Neuronal stem cell (in vitro differentiated cells): ENCODE results near the gene KPNA3.

Experiments
- DNase-seq: peaks from one replicate; pipeline ENCODE4 v3.0.0-alpha.2; 2013; ENCODE audit warnings: low spot score
- H2AFZ ChIP-seq: one replicate; pipeline ENCODE4 v1.6.1; 2013; ENCODE audit warnings: mild to moderate bottlenecking, low read length, inconsistent platforms
- H2AK5ac ChIP-seq: 2 replicates; pipeline ENCODE4 v1.6.1; 2013; ENCODE audit warnings: low read depth, mild to moderate bottlenecking, inconsistent platforms, low read length, moderate library complexity, mixed read lengths
- H2BK120ac ChIP-seq: 2 replicates; pipeline ENCODE4 v1.6.1; 2013; ENCODE audit warnings: low read depth, mild to moderate bottlenecking, inconsistent platforms, low read length, moderate library complexity, mixed read lengths
- H2BK12ac ChIP-seq: one replicate; pipeline ENCODE4 v1.6.1; 2013; ENCODE audit warnings: low read length, inconsistent platforms
- H2BK15ac ChIP-seq: 2 replicates; pipeline ENCODE4 v1.6.1; 2013; ENCODE audit warnings: mild to moderate bottlenecking, low read length, inconsistent platforms, mixed read lengths
- H2BK5ac ChIP-seq: one replicate; pipeline ENCODE4 v1.6.1; 2013; ENCODE audit warnings: inconsistent platforms, mild to moderate bottlenecking, low read length, moderate library complexity
- H3K14ac ChIP-seq: one replicate; pipeline ENCODE4 v1.6.1; 2013; ENCODE audit warnings: low read length, inconsistent platforms
- H3K18ac ChIP-seq: 2 replicates; pipeline ENCODE4 v1.6.1; 2013; ENCODE audit warnings: low read length, inconsistent platforms
- H3K23ac ChIP-seq: 2 replicates; pipeline ENCODE4 v1.6.1; 2013; ENCODE audit warnings: low read depth, mild to moderate bottlenecking, mixed read lengths, low read length, inconsistent platforms; ENCODE audit not compliant: poor library complexity
- H3K27ac ChIP-seq: replicated peaks from 3 replicates; pipeline ENCODE4 v1.5.1; 2013; ENCODE audit warnings: low read length, inconsistent platforms
- H3K27me3 ChIP-seq, 3 experiments: 2 replicates each; pipeline ENCODE4 v1.6.1; 2013; ENCODE audit warnings: low read length in 3 of 3, mild to moderate bottlenecking in 2 of 3, inconsistent platforms in 1 of 3, low read depth in 1 of 3, mixed read lengths in 1 of 3, moderate library complexity in 1 of 3; ENCODE audit not compliant: control insufficient read depth in 3 of 3, insufficient read depth in 3 of 3
- H3K36me3 ChIP-seq, 2 donors: replicated peaks in 1 of 2; 2 replicates each; pipeline ENCODE4 v1.6.1; 2013; ENCODE audit warnings: low read length in 2 of 2; ENCODE audit not compliant: control insufficient read depth in 2 of 2, insufficient read depth in 2 of 2
- H3K4ac ChIP-seq: 2 replicates; pipeline ENCODE4 v1.6.1; 2013; ENCODE audit warnings: inconsistent platforms, mild to moderate bottlenecking, low read length, moderate library complexity
- H3K4me1 ChIP-seq, 2 donors: 1 replicate in 1 of 2; 2 replicates in 1 of 2; pipeline ENCODE4 v1.6.1; 2013; ENCODE audit warnings: low read length in 2 of 2, low read depth in 1 of 2; ENCODE audit not compliant: control insufficient read depth in 2 of 2, insufficient read depth in 1 of 2
- H3K4me2 ChIP-seq: one replicate; pipeline ENCODE4 v1.6.1; 2013; ENCODE audit warnings: mild to moderate bottlenecking, low read length, inconsistent platforms; ENCODE audit not compliant: insufficient read depth, poor library complexity, severe bottlenecking
- H3K4me3 ChIP-seq, 2 donors: 2 replicates each; pipeline ENCODE4 v1.5.1; 2013; ENCODE audit warnings: low read length in 2 of 2, mild to moderate bottlenecking in 2 of 2, inconsistent platforms in 1 of 2, moderate library complexity in 1 of 2
- H3K79me1 ChIP-seq: one replicate; pipeline ENCODE4 v1.6.1; 2013; ENCODE audit warnings: low read depth, mild to moderate bottlenecking, inconsistent platforms, low read length, moderate library complexity
- H3K9ac ChIP-seq: one replicate; pipeline ENCODE4 v1.6.1; 2013; ENCODE audit warnings: mild to moderate bottlenecking, low read depth, low read length, inconsistent platforms; ENCODE audit not compliant: poor library complexity
- H3K9me3 ChIP-seq, 2 donors: replicated peaks in 1 of 2; 2 replicates each; pipeline versions ENCODE3 to v1.6.1; 2013; ENCODE audit warnings: low read length in 2 of 2, mild to moderate bottlenecking in 2 of 2, inconsistent platforms in 1 of 2, low read depth in 1 of 2, mixed read lengths in 1 of 2, moderate library complexity in 1 of 2; ENCODE audit not compliant: control insufficient read depth in 2 of 2, insufficient read depth in 1 of 2
- H4K8ac ChIP-seq: one replicate; pipeline ENCODE4 v1.6.1; 2013; ENCODE audit warnings: low read depth, mild to moderate bottlenecking, inconsistent platforms, low read length, moderate library complexity
- H4K91ac ChIP-seq: one replicate; pipeline ENCODE4 v1.6.1; 2013; ENCODE audit warnings: low read length, low read depth, mild to moderate bottlenecking, inconsistent platforms; ENCODE audit not compliant: poor library complexity
- WGBS, 2 donors: extraction: QIAGEN DNeasy Blood & Tissue Kit; methylation state at CpG; one replicate each; pipeline ENCODE4 v1.1.7; 2013; ENCODE audit warnings: missing lambda C conversion rate in 2 of 2, mixed read lengths in 1 of 2; ENCODE audit not compliant: insufficient read length in 2 of 2, insufficient replicate concordance in 1 of 2; ENCODE audit errors: extremely low coverage in 2 of 2; 5-methylcytosine and 5-hydroxymethylcytosine counted together

Gene KPNA3

GRCh38 chr13:49784886-49785570, 7.5 kb downstream of the KPNA3 start:
- no peak overlapping the region for H2BK120ac ChIP-seq
- no peak overlapping the region for H3K9ac ChIP-seq
- no peak overlapping the region for H4K91ac ChIP-seq
- H3K18ac ChIP-seq = no peak overlapping the region
- no peak overlapping the region for H2BK12ac ChIP-seq
- H3K27me3 ChIP-seq = no peaks in the 10 kb centered on the region
- no peak for DNase-seq
- no peak overlapping the region for H3K27ac ChIP-seq
- H3K4ac ChIP-seq = no peak overlapping the region
- H3K4me2 ChIP-seq = no peak overlapping the region
- no peak overlapping the region for H4K8ac ChIP-seq
- H2BK5ac ChIP-seq = no peak overlapping the region
- peaks cover 0 to 4% of the 10 kb centered on the region in 2 donors for H3K9me3 ChIP-seq
- H3K23ac ChIP-seq = no peak overlapping the region
- H3K79me1 ChIP-seq = no peaks in the 10 kb centered on the region
- H3K4me1 ChIP-seq = peaks cover 0 to 5% of the 10 kb centered on the region in 2 donors
- H3K36me3 ChIP-seq = peaks cover 0 to 47% of the 10 kb centered on the region in 2 donors
- no peak overlapping the region for H2AK5ac ChIP-seq
- H3K4me3 ChIP-seq = no peak overlapping the region
- H2AFZ ChIP-seq = no peak overlapping the region
- H2BK15ac ChIP-seq = no peak overlapping the region
- no peak overlapping the region for H3K14ac ChIP-seq
- WGBS, 2 donors = no CpG with 5 or more reads among the region's 5 CpGs

GRCh38 chr13:49783865-49784264, 8.6 kb downstream of the KPNA3 start:
- Histone ChIP-seq H3K14ac (no peak overlapping the region), H4K8ac (no peak overlapping the region), H2AK5ac (no peak overlapping the region), H3K27me3 (no peaks in the 10 kb centered on the region), H2BK15ac (no peak overlapping the region), H2BK120ac (no peak overlapping the region), H3K4me3 (no peak overlapping the region), H3K9me3 (peaks cover 0 to 4% of the 10 kb centered on the region in 2 donors), H3K79me1 (no peaks in the 10 kb centered on the region), H2BK5ac (no peak overlapping the region), H3K27ac (no peak overlapping the region), H4K91ac (no peak overlapping the region), H2AFZ (no peak overlapping the region), H3K9ac (no peak overlapping the region), H2BK12ac (no peak overlapping the region), H3K4me1 (no peaks in the 10 kb centered on the region), H3K18ac (no peak overlapping the region), H3K4me2 (no peak overlapping the region), H3K36me3 (peaks cover 0 to 41% of the 10 kb centered on the region in 2 donors), H3K4ac (no peak overlapping the region), H3K23ac (no peak overlapping the region)
- DNase-seq = no peak
- WGBS, 2 donors = no CpG with 5 or more reads among the region's 4 CpGs

- Histone ChIP-seq H3K79me1 (no peaks in the 10 kb centered on the region), H3K4me3 (no peak overlapping the region), H3K36me3 (peaks cover 0 to 39% of the 10 kb centered on the region in 2 donors), H3K4me2 (no peak overlapping the region), H3K18ac (no peak overlapping the region), H3K27me3 (no peaks in the 10 kb centered on the region), H2AFZ (no peak overlapping the region), H4K91ac (no peak overlapping the region), H3K4ac (no peak overlapping the region), H2BK120ac (no peak overlapping the region), H2BK15ac (no peak overlapping the region), H3K23ac (no peak overlapping the region), H2BK12ac (no peak overlapping the region), H4K8ac (no peak overlapping the region), H3K27ac (no peak overlapping the region), H2BK5ac (no peak overlapping the region), H3K9ac (no peak overlapping the region), H3K4me1 (no peaks in the 10 kb centered on the region), H3K9me3 (peaks cover 0 to 4% of the 10 kb centered on the region in 2 donors), H3K14ac (no peak overlapping the region), H2AK5ac (no peak overlapping the region)
- no CpG with 5 or more reads among the region's 2 CpGs for WGBS, 2 donors
- DNase-seq = no peak
These were observed 9.7 kb downstream of the KPNA3 start for GRCh38 chr13:49782784-49783183.

- Histone ChIP-seq H2BK5ac (no peak overlapping the region), H3K23ac (no peak overlapping the region), H3K4me1 (no peaks in the 10 kb centered on the region), H3K14ac (no peak overlapping the region), H3K9ac (no peak overlapping the region), H3K4me2 (no peak overlapping the region), H2BK15ac (no peak overlapping the region), H4K8ac (no peak overlapping the region), H2AFZ (no peak overlapping the region), H2AK5ac (no peak overlapping the region), H4K91ac (no peak overlapping the region), H3K9me3 (peaks cover 0 to 4% of the 10 kb centered on the region in 2 donors), H3K27me3 (no peaks in the 10 kb centered on the region), H2BK12ac (no peak overlapping the region), H3K36me3 (peaks cover 0 to 38% of the 10 kb centered on the region in 2 donors), H2BK120ac (no peak overlapping the region), H3K79me1 (no peaks in the 10 kb centered on the region), H3K4me3 (no peak overlapping the region), H3K4ac (no peak overlapping the region), H3K18ac (no peak overlapping the region), H3K27ac (no peak overlapping the region)
- no CpG with 5 or more reads among the region's 3 CpGs for WGBS, 2 donors
- DNase-seq = no peak
These were observed 10.7 kb downstream of the KPNA3 start for GRCh38 chr13:49781806-49782205.
